Lower leg skin (tissue), 4 donors: ENCODE measurements around the gene OBSCN. TPM values are rescaled to one million over a fixed set of nuclear protein-coding genes. Genes with fewer than 3 reads are reported as not detected.
A peak's percentile ranks its signal among the peaks of the same experiment; 100 is the strongest.

ENCODE experiments used
- DNase-seq, 2 donors: peaks; one replicate each; pipeline ENCODE4 v3.0.0-alpha.2; 2019; ENCODE audit warnings: low spot score in 2 of 2
- H3K4me3 ChIP-seq: fragments of 200-600 bp; sonication (generic); 2 replicates; pipeline ENCODE4 v1.5.1; 2017; ENCODE audit warnings: mild to moderate bottlenecking, low read depth; ENCODE audit not compliant: poor library complexity, severe bottlenecking
- CTCF ChIP-seq, 3 donors: fragments of 450-650 bp; IDR thresholded peaks; one replicate each; pipeline ENCODE4 v1.5.1; 2016; ENCODE audit warnings: antibody characterized with exemption in 3 of 3, mild to moderate bottlenecking in 3 of 3, moderate library complexity in 2 of 3
- POLR2A ChIP-seq, 2 donors: fragments of 450-650 bp; IDR thresholded peaks; one replicate each; pipeline ENCODE4 v1.6.1; 2016 to 2017; ENCODE audit warnings: antibody characterized with exemption in 2 of 2, mild to moderate bottlenecking in 1 of 2, moderate library complexity in 1 of 2
- WGBS, 2 donors: methylation state at CpG; one replicate each; pipeline ENCODE4 v1.1.5; 2018; 5-methylcytosine and 5-hydroxymethylcytosine counted together
- intact Hi-C: fragments of 100-400 bp; cut with DNase I; formaldehyde crosslinking; loops from one replicate; pipeline ENCODE4 v1.15.0; 2023; ENCODE audit warnings: low total_unique reads
- total RNA-seq, 4 donors: library from RNA; depleted of rRNA; stranded (reverse); fragments of >200 nt; gene quantifications; one replicate each; pipeline ENCODE4 v1.1.0, GENCODE V29; 2016

OBSCN gene
- total RNA-seq, 4 donors from 2014 or later: 7.4 to 39.2 (median 18.5) TPM

GRCh38 chr1:228205526-228206436, 2.1 kb upstream of the OBSCN start:
- DNase-seq: peak in 1 of 2 donors; percentile 80
- intact Hi-C loops: no loop called here
- H3K4me3 ChIP-seq: no peak overlapping the region
- WGBS, 2 donors: 38 to 49% methylated on average over 14 of the region's 15 CpGs
- TF ChIP-seq POLR2A (IDR thresholded peaks at IDR 0.05) (no peak), CTCF (IDR thresholded peaks at IDR 0.05) (no peak)

DNA sequence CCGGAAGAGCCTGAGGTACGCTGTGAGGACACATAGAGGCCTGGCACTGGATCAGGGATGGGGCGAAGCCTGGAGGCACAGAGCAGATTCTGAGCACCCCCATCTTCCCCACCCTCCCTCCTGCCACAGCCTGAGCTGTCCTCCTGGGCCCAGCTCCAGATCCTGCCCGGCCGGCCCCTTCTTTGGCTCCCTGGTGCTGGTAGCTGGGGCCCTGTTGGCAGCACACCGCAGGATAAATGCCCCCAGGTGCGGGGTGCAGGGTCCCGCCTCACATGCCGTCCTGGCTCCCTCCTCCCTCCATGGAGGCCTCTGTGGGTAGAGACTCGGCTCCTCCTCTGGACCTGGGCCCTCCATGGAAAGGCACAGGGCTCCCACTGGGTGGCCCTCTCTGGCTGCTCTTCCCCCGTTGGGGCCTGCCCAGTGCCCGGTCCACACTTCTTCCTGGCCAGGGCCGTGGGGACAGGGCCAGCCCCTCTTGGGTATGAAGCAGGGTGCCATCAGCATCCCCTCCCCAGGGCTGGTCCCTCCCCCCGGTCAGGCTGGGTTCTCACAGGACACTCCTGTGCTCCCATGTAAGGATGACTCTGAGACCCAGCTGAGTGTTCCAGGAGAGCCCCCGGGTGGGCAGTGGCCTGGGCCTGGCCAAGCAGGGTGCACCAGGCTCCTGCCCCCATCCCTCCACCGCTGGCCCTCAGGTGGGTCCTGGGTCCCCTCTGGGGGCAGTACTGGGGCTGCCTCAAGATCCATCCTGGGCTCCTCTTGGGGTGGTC, 1.1 kb upstream of the OBSCN start:
- DNase-seq: peak in 1 of 2 donors; percentile 81
- intact Hi-C loops: no loop called here
- 42 to 45% methylated on average over 11 to 16 of the region's 16 CpGs for WGBS, 2 donors
- no peak overlapping the region for H3K4me3 ChIP-seq
- no peak for TF ChIP-seq POLR2A (IDR thresholded peaks at IDR 0.05)

GRCh38 chr1:228207381-228207810, 448 bp upstream of the OBSCN start:
- TF ChIP-seq POLR2A (IDR thresholded peaks at IDR 0.05): no peak
- no peak for TF ChIP-seq CTCF (IDR thresholded peaks at IDR 0.05)
- peak in 1 of 2 donors; percentile 85 for DNase-seq
- H3K4me3 ChIP-seq: no peak overlapping the region
- WGBS, 2 donors: 75 to 90% methylated on average over 5 to 6 of the region's 8 CpGs
- intact Hi-C loops: no loop called here

DNA sequence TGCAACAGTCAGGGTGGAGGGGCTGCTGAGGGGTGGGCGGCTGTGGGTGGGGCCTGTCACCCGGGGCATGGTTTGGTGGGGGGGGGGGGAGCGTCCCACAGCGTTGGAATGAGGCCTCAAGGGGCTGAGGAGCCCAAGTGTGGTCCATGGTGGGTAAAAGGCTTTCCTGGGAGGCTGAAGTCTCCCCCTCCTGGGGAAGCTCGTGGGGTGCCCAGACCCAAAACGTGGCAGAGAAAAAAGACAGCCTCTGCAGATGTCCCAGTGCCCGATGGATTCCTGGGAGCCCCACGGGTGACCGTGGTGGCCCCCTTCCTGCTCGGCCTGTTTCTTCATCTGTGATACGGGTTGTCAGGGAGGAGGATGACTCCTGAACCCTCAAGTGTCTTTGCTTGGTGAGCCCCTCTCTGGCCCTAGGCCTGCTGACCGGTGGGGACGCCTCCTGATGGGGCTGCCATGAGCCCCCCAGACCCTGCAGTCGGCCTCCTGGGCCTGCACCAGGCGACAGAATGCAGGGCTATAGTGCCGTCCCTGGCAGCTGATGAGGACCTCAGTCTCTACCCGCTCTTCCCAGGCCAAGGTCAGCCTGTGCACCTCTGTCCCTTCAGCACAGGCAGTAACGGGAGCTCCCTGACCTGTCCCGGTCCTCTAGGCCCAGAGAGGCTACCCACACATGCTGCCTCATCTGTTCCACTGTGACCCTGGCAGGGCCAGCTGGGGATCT, 1.1 kb downstream of the OBSCN start:
- H3K4me3 ChIP-seq: no peak overlapping the region
- intact Hi-C loops: no loop called here
- 71 to 85% methylated on average over 12 to 15 of the region's 19 CpGs for WGBS, 2 donors
- DNase-seq: peak in 1 of 2 donors; percentile 64
- no peak for TF ChIP-seq POLR2A (IDR thresholded peaks at IDR 0.05)
- TF ChIP-seq CTCF (IDR thresholded peaks at IDR 0.05): no peak

DNA sequence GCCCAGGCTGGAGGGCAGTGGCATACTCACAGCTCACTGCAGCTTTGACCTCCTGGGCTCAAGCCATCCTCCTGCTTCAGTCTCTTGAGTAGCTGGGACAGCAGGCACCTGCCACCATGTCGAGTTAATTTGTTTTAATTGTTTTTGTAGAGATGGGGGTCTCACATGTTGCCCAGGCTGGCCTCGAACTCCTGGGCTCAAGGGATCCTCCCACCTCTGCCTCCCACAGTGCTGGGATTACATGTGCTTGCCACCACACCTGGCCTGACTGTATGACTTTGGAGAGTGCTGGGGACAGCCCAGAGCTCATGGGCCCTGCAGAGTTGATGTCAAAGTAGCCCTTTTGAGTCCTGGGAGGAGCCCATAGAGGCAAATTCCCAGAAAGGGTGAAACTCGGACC, 1.8 kb downstream of the OBSCN start:
- 83 to 96% methylated on average over 2 to 3 of the region's 3 CpGs for WGBS, 2 donors
- DNase-seq: peak in 1 of 2 donors; percentile 75
- intact Hi-C loops: no loop called here
- H3K4me3 ChIP-seq: no peak overlapping the region
- no peak for TF ChIP-seq CTCF (IDR thresholded peaks at IDR 0.05)
- TF ChIP-seq POLR2A (IDR thresholded peaks at IDR 0.05): no peak
